ENCODE results near the gene GNG7.

The GNG7 gene

GRCh38 chr19:2747349-2747748 is 44.9 kb upstream of the GNG7 start:
- H3K36me3 ChIP-seq (ENCODE audit: control insufficient read depth, low read length): no peaks in the 10 kb centered on the region
- H3K27me3 ChIP-seq (ENCODE audit: control insufficient read depth, low read length): peaks cover 4% of the 10 kb centered on the region
- H4K20me1 ChIP-seq (ENCODE audit: control insufficient read depth, insufficient read depth, low read depth, low read length): no peaks in the 10 kb centered on the region
- no peaks in the 10 kb centered on the region for H3K9me3 ChIP-seq (ENCODE audit: control insufficient read depth, insufficient read depth, low read length)
- peaks cover 57% of the 10 kb centered on the region for H3K4me1 ChIP-seq (ENCODE audit: control insufficient read depth, low read length)
- H3K79me2 ChIP-seq (ENCODE audit: control insufficient read depth, low read length): no peaks in the 10 kb centered on the region
- no peak overlapping the region for H3K27ac ChIP-seq (ENCODE audit: low read depth, low read length)
- TF ChIP-seq CTCF (IDR thresholded peaks at IDR 0.05; ENCODE audit: low read depth, low read length, poor library complexity, severe bottlenecking) (no peak), EZH2phosphoT487 (IDR thresholded peaks at IDR 0.05; ENCODE audit: borderline replicate concordance, low read length) (no peak)
- no peaks in the 10 kb centered on the region for H3K9me2 ChIP-seq (replicated peaks; ENCODE audit: control insufficient read depth, low read length)
- H3K4me3 ChIP-seq (ENCODE audit: low read length): no peak overlapping the region
- peaks cover 6% of the 10 kb centered on the region for H3F3A ChIP-seq (ENCODE audit: control insufficient read depth, insufficient read depth)
- peak overlapping the region; percentile 95 for H3K4me2 ChIP-seq (ENCODE audit: low read length)

- Histone ChIP-seq H3K4me3 (ENCODE audit: low read length) (no peak overlapping the region), H3K27ac (ENCODE audit: low read depth, low read length) (no peak overlapping the region), H3K36me3 (ENCODE audit: control insufficient read depth, low read length) (peaks cover 3% of the 10 kb centered on the region; the same call in 1 of the 2 replicates), H3K27me3 (ENCODE audit: control insufficient read depth, low read length) (peaks cover 7% of the 10 kb centered on the region), H3K79me2 (ENCODE audit: control insufficient read depth, low read length) (peaks cover 7% of the 10 kb centered on the region), H3K9me2 (replicated peaks; ENCODE audit: control insufficient read depth, low read length) (no peaks in the 10 kb centered on the region), H3F3A (ENCODE audit: control insufficient read depth, insufficient read depth) (no peaks in the 10 kb centered on the region), H4K20me1 (ENCODE audit: control insufficient read depth, insufficient read depth, low read depth, low read length) (no peaks in the 10 kb centered on the region), H3K4me1 (ENCODE audit: control insufficient read depth, low read length) (peaks cover 40% of the 10 kb centered on the region), H3K9me3 (ENCODE audit: control insufficient read depth, insufficient read depth, low read length) (no peaks in the 10 kb centered on the region), H3K4me2 (ENCODE audit: low read length) (no peak overlapping the region)
- no peak for TF ChIP-seq CTCF (IDR thresholded peaks at IDR 0.05; ENCODE audit: low read depth, low read length, poor library complexity, severe bottlenecking)
- TF ChIP-seq EZH2phosphoT487 (IDR thresholded peaks at IDR 0.05; ENCODE audit: borderline replicate concordance, low read length): no peak
Measured at GRCh38 chr19:2744113-2744512, 41.6 kb upstream of the GNG7 start.

- no peak overlapping the region for H3K4me2 ChIP-seq (ENCODE audit: low read length)
Measured at GRCh38 chr19:2743099-2743498, 40.6 kb upstream of the GNG7 start.

More at GRCh38 chr19:2743099-2743498, 40.6 kb upstream of the GNG7 start:
- Histone ChIP-seq H3K4me3 (ENCODE audit: low read length) (no peak overlapping the region), H4K20me1 (ENCODE audit: control insufficient read depth, insufficient read depth, low read depth, low read length) (no peaks in the 10 kb centered on the region), H3K27ac (ENCODE audit: low read depth, low read length) (no peak overlapping the region), H3K4me1 (ENCODE audit: control insufficient read depth, low read length) (peaks cover 37% of the 10 kb centered on the region), H3K27me3 (ENCODE audit: control insufficient read depth, low read length) (peaks cover 7% of the 10 kb centered on the region), H3F3A (ENCODE audit: control insufficient read depth, insufficient read depth) (no peaks in the 10 kb centered on the region), H3K9me2 (replicated peaks; ENCODE audit: control insufficient read depth, low read length) (no peaks in the 10 kb centered on the region), H3K9me3 (ENCODE audit: control insufficient read depth, insufficient read depth, low read length) (no peaks in the 10 kb centered on the region), H3K36me3 (ENCODE audit: control insufficient read depth, low read length) (peaks cover 7% of the 10 kb centered on the region), H3K79me2 (ENCODE audit: control insufficient read depth, low read length) (peaks cover 15% of the 10 kb centered on the region)
- TF ChIP-seq EZH2phosphoT487 (IDR thresholded peaks at IDR 0.05; ENCODE audit: borderline replicate concordance, low read length) (no peak), CTCF (IDR thresholded peaks at IDR 0.05; ENCODE audit: low read depth, low read length, poor library complexity, severe bottlenecking) (no peak)

Data from DOHH2 (cell line).